GM23338 (cell line): ENCODE data around the gene CACNA1H. TPM values are rescaled to one million over a fixed set of nuclear protein-coding genes. Genes with fewer than 3 reads are reported as not detected.

Experiments
- ATAC-seq: fragments of 200-7000 bp; cut with Tn5 transposase; 3 replicates; pipeline ENCODE4 v1.9.1; 2020
- DNase-seq: peaks from one replicate; pipeline ENCODE4 v3.0.0-alpha.2; 2015; ENCODE audit warnings: low spot score
- H2AFZ ChIP-seq: fragments of 200-600 bp; sonication (generic); 2 replicates; pipeline ENCODE4 v1.8.0; 2016; ENCODE audit warnings: antibody characterized with exemption, mild to moderate bottlenecking, moderate library complexity
- H3F3A ChIP-seq: fragments of 200-600 bp; sonication (generic); replicated peaks from 2 replicates; pipeline ENCODE4 v1.8.0; 2017; ENCODE audit warnings: antibody characterized with exemption, mixed run types, low read depth
- H3K27ac ChIP-seq: fragments of 200-600 bp; sonication (generic); 2 replicates; pipeline ENCODE4 v1.6.1; 2016; ENCODE audit warnings: low read depth
- H3K27me3 ChIP-seq: fragments of 200-600 bp; sonication (generic); 2 replicates; pipeline ENCODE4 v1.8.0; 2016; ENCODE audit warnings: mild to moderate bottlenecking, mixed run types, moderate library complexity; ENCODE audit not compliant: insufficient read depth
- H3K36me3 ChIP-seq: fragments of 200-600 bp; sonication (generic); 2 replicates; pipeline ENCODE4 v1.8.0; 2016; ENCODE audit warnings: mild to moderate bottlenecking; ENCODE audit not compliant: insufficient read depth
- H3K4me1 ChIP-seq: fragments of 200-600 bp; sonication (generic); 2 replicates; pipeline ENCODE4 v1.8.0; 2016; ENCODE audit warnings: mild to moderate bottlenecking, moderate library complexity; ENCODE audit not compliant: insufficient read depth
- H3K4me2 ChIP-seq: fragments of 200-600 bp; sonication (generic); 2 replicates; pipeline ENCODE4 v1.7.1; 2017; ENCODE audit warnings: mixed run types
- H3K4me3 ChIP-seq: fragments of 200-600 bp; sonication (generic); 2 replicates; pipeline ENCODE4 v1.6.1; 2016; ENCODE audit warnings: mixed run types
- H3K79me2 ChIP-seq: fragments of 200-600 bp; sonication (generic); replicated peaks from 2 replicates; pipeline ENCODE4 v1.8.0; 2017; ENCODE audit warnings: mild to moderate bottlenecking; ENCODE audit not compliant: insufficient read depth
- H3K9me2 ChIP-seq: fragments of 200-600 bp; sonication (generic); 2 replicates; pipeline ENCODE4 v1.8.0; 2017; ENCODE audit not compliant: insufficient read depth
- H4K20me1 ChIP-seq: fragments of 200-600 bp; sonication (generic); replicated peaks from 2 replicates; pipeline ENCODE4 v1.8.0; 2017; ENCODE audit warnings: mild to moderate bottlenecking; ENCODE audit not compliant: insufficient read depth
- H3K27ac Mint-ChIP-seq: 2 replicates; pipeline ENCODE4 v1.8.0; 2020; ENCODE audit warnings: inconsistent platforms, mild to moderate bottlenecking, moderate library complexity, mixed read lengths
- H3K27me3 Mint-ChIP-seq: 3 replicates; pipeline ENCODE4 v1.8.0; 2022; ENCODE audit warnings: low read depth, mild to moderate bottlenecking, moderate library complexity, mixed read lengths, inconsistent platforms; ENCODE audit not compliant: insufficient read depth, poor library complexity
- H3K36me3 Mint-ChIP-seq: 3 replicates; pipeline ENCODE4 v1.8.0; 2021; ENCODE audit warnings: low read depth, mild to moderate bottlenecking, inconsistent platforms, moderate library complexity, mixed read lengths
- H3K4me1 Mint-ChIP-seq: 3 replicates; pipeline ENCODE4 v1.8.0; 2020; ENCODE audit warnings: mild to moderate bottlenecking, inconsistent platforms, mixed read lengths
- H3K4me3 Mint-ChIP-seq: 3 replicates; pipeline ENCODE4 v1.8.0; 2021; ENCODE audit warnings: moderate library complexity, mild to moderate bottlenecking, inconsistent platforms, mixed read lengths
- H3K9me3 Mint-ChIP-seq: 3 replicates; pipeline ENCODE4 v1.8.0; 2020; ENCODE audit warnings: moderate library complexity, mild to moderate bottlenecking, inconsistent platforms, mixed read lengths
- CREB1 ChIP-seq: fragments of 250-450 bp; sonication (Bioruptor Pico); IDR thresholded peaks from 2 replicates; pipeline ENCODE4 v1.5.0; 2020; ENCODE audit warnings: low read depth, mild to moderate bottlenecking, moderate library complexity
- CTCF ChIP-seq, 2 experiments: fragments of 200-600 bp in 1 of 2; sonication (generic) in 1 of 2; conservative IDR thresholded peaks; 2 replicates each; pipeline versions ENCODE4 v1.5.1 to v1.6.1; 2016 to 2017; ENCODE audit warnings: antibody characterized with exemption in 2 of 2, low read depth in 2 of 2, mild to moderate bottlenecking in 2 of 2, moderate library complexity in 1 of 2
- ETS1 ChIP-seq: IDR thresholded peaks from 2 replicates; pipeline ENCODE4 v1.6.1; 2016; ENCODE audit warnings: antibody characterized with exemption
- EZH2 ChIP-seq: fragments of 200-600 bp; sonication (generic); IDR thresholded peaks from one replicate; pipeline ENCODE4 v1.8.0; 2017; ENCODE audit warnings: antibody characterized with exemption, mild to moderate bottlenecking, low read depth; ENCODE audit not compliant: unreplicated experiment
- JUNB ChIP-seq: IDR thresholded peaks from one replicate; pipeline ENCODE4 v1.6.1; 2016; ENCODE audit warnings: antibody characterized with exemption; ENCODE audit not compliant: unreplicated experiment
- NANOG ChIP-seq: IDR thresholded peaks from 2 replicates; pipeline ENCODE4 v1.6.1; 2016; ENCODE audit warnings: antibody characterized with exemption, borderline replicate concordance
- POLR2AphosphoS5 ChIP-seq: IDR thresholded peaks from 2 replicates; pipeline ENCODE4 v1.6.1; 2016; ENCODE audit warnings: antibody characterized with exemption, low read depth
- REST ChIP-seq: IDR thresholded peaks from one replicate; pipeline ENCODE4 v1.6.1; 2018; ENCODE audit warnings: antibody characterized with exemption; ENCODE audit not compliant: unreplicated experiment
- polyA plus RNA-seq: library from polyadenylated mRNA; unstranded; fragments of >200 nt; fragmentation: Nextera tagmentation; extraction: Ambion mirVana; gene quantifications from 2 replicates; pipeline ENCODE4 v1.2.1, GENCODE V29; 2016
- total RNA-seq: library from RNA; depleted of rRNA; stranded (reverse); fragments of >200 nt; shearing (Covaris generic); gene quantifications from 2 replicates; pipeline ENCODE4 v1.2.3, GENCODE V29; 2014

Gene CACNA1H
- total and polyA plus RNA-seq, 2 experiments from 2014 or later: 3.5 to 43.3 TPM

GRCh38 chr16:1164975-1165374, 12.1 kb downstream of the CACNA1H start:
- Histone ChIP-seq H3K27me3 (no peaks in the 10 kb centered on the region), H3K4me3 (no peak overlapping the region), H3K4me2 (no peak overlapping the region), H3K79me2 (peaks cover 25% of the 10 kb centered on the region), H2AFZ (no peak overlapping the region), H3K36me3 (no peaks in the 10 kb centered on the region), H4K20me1 (peaks cover 11% of the 10 kb centered on the region; the same call in 1 of the 2 replicates), H3F3A (no peaks in the 10 kb centered on the region; the same call in 1 of the 2 replicates), H3K4me1 (no peaks in the 10 kb centered on the region), H3K9me2 (no peaks in the 10 kb centered on the region), H3K27ac (no peak overlapping the region)
- Mint-ChIP-seq H3K4me3 (no peak overlapping the region), H3K4me1 (no peaks in the 10 kb centered on the region; the same call in 2 of the 3 replicates), H3K36me3 (no peaks in the 10 kb centered on the region), H3K9me3 (no peaks in the 10 kb centered on the region), H3K27ac (no peak overlapping the region), H3K27me3 (peaks cover 8% of the 10 kb centered on the region)
- no peak for DNase-seq
- TF ChIP-seq JUNB (no peak), ETS1 (no peak)
- no peak for ATAC-seq

- H3K27ac Mint-ChIP-seq: no peak overlapping the region
- no peaks in the 10 kb centered on the region for H3K9me2 ChIP-seq
- no peak overlapping the region for H3K4me3 ChIP-seq
- no peaks in the 10 kb centered on the region for H3K36me3 Mint-ChIP-seq
- peaks cover 9% of the 10 kb centered on the region for H3K27me3 Mint-ChIP-seq
- no peaks in the 10 kb centered on the region for H3K4me1 ChIP-seq
- peaks cover 11% of the 10 kb centered on the region; the same call in 1 of the 2 replicates for H4K20me1 ChIP-seq
- no peak overlapping the region for H3K27ac ChIP-seq
- no peaks in the 10 kb centered on the region for H3K4me1 Mint-ChIP-seq
- no peak overlapping the region for H3K4me3 Mint-ChIP-seq
- H3K9me3 Mint-ChIP-seq: no peaks in the 10 kb centered on the region
- TF ChIP-seq EZH2: no peak
- no peak for TF ChIP-seq NANOG
- TF ChIP-seq POLR2AphosphoS5: no peak
- TF ChIP-seq CREB1 (CRISPR knock-in tag): no peak
- TF ChIP-seq CTCF (conservative IDR thresholded peaks at IDR 0.05; ENCODE audit: low read depth in 2 of 2): no peak
- no peak for TF ChIP-seq REST
- ATAC-seq (no peak), DNase-seq (no peak)
- no peaks in the 10 kb centered on the region for H3K27me3 ChIP-seq
- H3K36me3 ChIP-seq: no peaks in the 10 kb centered on the region
- no peak overlapping the region for H2AFZ ChIP-seq
- peaks cover 26% of the 10 kb centered on the region for H3K79me2 ChIP-seq
- H3F3A ChIP-seq: no peaks in the 10 kb centered on the region; the same call in 1 of the 2 replicates
- no peak overlapping the region for H3K4me2 ChIP-seq
These were observed 12.6 kb downstream of the CACNA1H start for GRCh38 chr16:1165511-1165910.
